ENCODE data around the gene FGD6.

- TF ChIP-seq, protein P1, sequence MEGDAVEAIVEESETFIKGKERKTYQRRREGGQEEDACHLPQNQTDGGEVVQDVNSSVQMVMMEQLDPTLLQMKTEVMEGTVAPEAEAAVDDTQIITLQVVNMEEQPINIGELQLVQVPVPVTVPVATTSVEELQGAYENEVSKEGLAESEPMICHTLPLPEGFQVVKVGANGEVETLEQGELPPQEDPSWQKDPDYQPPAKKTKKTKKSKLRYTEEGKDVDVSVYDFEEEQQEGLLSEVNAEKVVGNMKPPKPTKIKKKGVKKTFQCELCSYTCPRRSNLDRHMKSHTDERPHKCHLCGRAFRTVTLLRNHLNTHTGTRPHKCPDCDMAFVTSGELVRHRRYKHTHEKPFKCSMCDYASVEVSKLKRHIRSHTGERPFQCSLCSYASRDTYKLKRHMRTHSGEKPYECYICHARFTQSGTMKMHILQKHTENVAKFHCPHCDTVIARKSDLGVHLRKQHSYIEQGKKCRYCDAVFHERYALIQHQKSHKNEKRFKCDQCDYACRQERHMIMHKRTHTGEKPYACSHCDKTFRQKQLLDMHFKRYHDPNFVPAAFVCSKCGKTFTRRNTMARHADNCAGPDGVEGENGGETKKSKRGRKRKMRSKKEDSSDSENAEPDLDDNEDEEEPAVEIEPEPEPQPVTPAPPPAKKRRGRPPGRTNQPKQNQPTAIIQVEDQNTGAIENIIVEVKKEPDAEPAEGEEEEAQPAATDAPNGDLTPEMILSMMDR (IDR thresholded peaks at IDR 0.05): no peak
- TF ChIP-seq POLR2A (IDR thresholded peaks at IDR 0.05): no peak
These were observed 159.8 kb downstream of the FGD6 start for GRCh38 chr12:95057424-95057823.

Data from body of pancreas (tissue), 4 donors.